ENCODE results near the gene ARF3. TPM values are rescaled to one million over a fixed set of nuclear protein-coding genes. Genes with fewer than 3 reads are reported as not detected.

Gene ARF3
- total RNA-seq, 1 experiment from 2014 or later = 76.3 TPM

GRCh38 chr12:48967991-48968390 is 10.7 kb upstream of the ARF3 start:
- no peak for DNase-seq (ENCODE audit: low spot score)

GRCh38 chr12:48966177-48966895 is 9.0 kb upstream of the ARF3 start:
- no peak for DNase-seq (ENCODE audit: low spot score)

GRCh38 chr12:48965298-48965838 is 8.1 kb upstream of the ARF3 start:
- peak; percentile 30 for DNase-seq (ENCODE audit: low spot score)

- no peak for DNase-seq (ENCODE audit: low spot score)
Observed at GRCh38 chr12:48961801-48962200, 4.5 kb upstream of the ARF3 start.

GRCh38 chr12:48961331-48961730 is 4.0 kb upstream of the ARF3 start:
- DNase-seq (ENCODE audit: low spot score) = no peak

GRCh38 chr12:48960834-48961233 is 3.5 kb upstream of the ARF3 start:
- DNase-seq (ENCODE audit: low spot score) = no peak

GRCh38 chr12:48958049-48958388 is 732 bp upstream of the ARF3 start:
- no peak for DNase-seq (ENCODE audit: low spot score)

GRCh38 chr12:48956279-48957140 is 777 bp downstream of the ARF3 start:
- peak; percentile 87 for DNase-seq (ENCODE audit: low spot score)

- no peak for DNase-seq (ENCODE audit: low spot score)
Observed at GRCh38 chr12:48954841-48955501, 2.3 kb downstream of the ARF3 start.

GRCh38 chr12:48954061-48954460 is 3.2 kb downstream of the ARF3 start:
- DNase-seq (ENCODE audit: low spot score) = no peak

- no peak for DNase-seq (ENCODE audit: low spot score)
Observed at GRCh38 chr12:48952691-48953090, 4.6 kb downstream of the ARF3 start.

GRCh38 chr12:48947727-48948126 is 9.6 kb downstream of the ARF3 start:
- DNase-seq (ENCODE audit: low spot score) = no peak

- no peak for DNase-seq (ENCODE audit: low spot score)
Observed at GRCh38 chr12:48946943-48947342, 10.3 kb downstream of the ARF3 start.

- no peak for DNase-seq (ENCODE audit: low spot score)
Observed at GRCh38 chr12:48946205-48946604, 11.1 kb downstream of the ARF3 start.

GRCh38 chr12:48943221-48943620 is 14.1 kb downstream of the ARF3 start:
- DNase-seq (ENCODE audit: low spot score) = no peak

- no peak for DNase-seq (ENCODE audit: low spot score)
Observed at GRCh38 chr12:48940181-48940580, 17.1 kb downstream of the ARF3 start.

- no peak for DNase-seq (ENCODE audit: low spot score)
Observed at GRCh38 chr12:48938805-48939204, 18.5 kb downstream of the ARF3 start.

GRCh38 chr12:48937170-48937569 is 20.1 kb downstream of the ARF3 start:
- no peak for DNase-seq (ENCODE audit: low spot score)

GRCh38 chr12:48936379-48936979 is 20.8 kb downstream of the ARF3 start:
- peak; percentile 83 for DNase-seq (ENCODE audit: low spot score)

- peak; percentile 28 for DNase-seq (ENCODE audit: low spot score)
Observed at GRCh38 chr12:48934312-48934706, 23.0 kb downstream of the ARF3 start.

GRCh38 chr12:48933664-48934311 is 23.5 kb downstream of the ARF3 start:
- DNase-seq (ENCODE audit: low spot score) = no peak

All from HT-29 (cell line).